C4-2B (cell line): ENCODE results near the gene SIL1.

ENCODE experiments used
- ZFX ChIP-seq: fragments of 450-650 bp; IDR thresholded peaks from 2 replicates; pipeline ENCODE4 v1.6.1; 2017
- TF ChIP-seq, protein P1 (sequence below): fragments of 450-650 bp; conservative IDR thresholded peaks from 2 replicates; pipeline ENCODE4 v1.5.1; 2017; ENCODE audit warnings: mild to moderate bottlenecking

DNA sequence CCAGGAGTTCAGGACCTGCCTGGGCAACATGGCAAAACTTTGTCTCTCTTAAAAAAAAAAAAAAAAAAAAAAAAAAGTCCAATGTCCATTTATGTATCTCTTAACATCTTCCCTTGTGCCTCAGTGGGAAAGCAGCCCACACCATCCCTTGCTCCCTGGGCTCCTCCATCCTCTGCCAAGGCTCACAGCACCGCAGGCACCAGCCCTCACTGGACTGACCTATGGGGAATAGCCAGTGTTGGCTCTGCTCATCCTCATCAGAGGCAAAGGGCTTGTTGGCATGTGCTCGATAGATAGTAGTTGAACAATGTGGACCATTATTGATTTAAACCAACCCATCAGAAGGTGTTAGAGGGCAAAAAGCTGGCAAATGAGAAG lies 261.2 kb downstream of the SIL1 start:
- TF ChIP-seq, protein P1, sequence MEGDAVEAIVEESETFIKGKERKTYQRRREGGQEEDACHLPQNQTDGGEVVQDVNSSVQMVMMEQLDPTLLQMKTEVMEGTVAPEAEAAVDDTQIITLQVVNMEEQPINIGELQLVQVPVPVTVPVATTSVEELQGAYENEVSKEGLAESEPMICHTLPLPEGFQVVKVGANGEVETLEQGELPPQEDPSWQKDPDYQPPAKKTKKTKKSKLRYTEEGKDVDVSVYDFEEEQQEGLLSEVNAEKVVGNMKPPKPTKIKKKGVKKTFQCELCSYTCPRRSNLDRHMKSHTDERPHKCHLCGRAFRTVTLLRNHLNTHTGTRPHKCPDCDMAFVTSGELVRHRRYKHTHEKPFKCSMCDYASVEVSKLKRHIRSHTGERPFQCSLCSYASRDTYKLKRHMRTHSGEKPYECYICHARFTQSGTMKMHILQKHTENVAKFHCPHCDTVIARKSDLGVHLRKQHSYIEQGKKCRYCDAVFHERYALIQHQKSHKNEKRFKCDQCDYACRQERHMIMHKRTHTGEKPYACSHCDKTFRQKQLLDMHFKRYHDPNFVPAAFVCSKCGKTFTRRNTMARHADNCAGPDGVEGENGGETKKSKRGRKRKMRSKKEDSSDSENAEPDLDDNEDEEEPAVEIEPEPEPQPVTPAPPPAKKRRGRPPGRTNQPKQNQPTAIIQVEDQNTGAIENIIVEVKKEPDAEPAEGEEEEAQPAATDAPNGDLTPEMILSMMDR: no peak
- TF ChIP-seq ZFX: no peak
